Measurements from ENCODE around the gene CFAP221. TPM values are rescaled to one million over a fixed set of nuclear protein-coding genes. Genes with fewer than 3 reads are reported as not detected.
"Not testable (repeated sequence)": the region's sequence is repeated elsewhere in the genome, so short reads cannot be mapped to it uniquely, and the experiment has no call there.

The CFAP221 gene
- polyA plus RNA-seq, 5 donors, result 12.2 to 18.1 (median 13.4) TPM

GRCh38 chr2:119584469-119584868 lies 40.2 kb downstream of the CFAP221 start:
- no peak for DNase-seq

GRCh38 chr2:119586085-119586484 lies 41.8 kb downstream of the CFAP221 start:
- DNase-seq, result no peak

- DNase-seq, result no peak
These were observed 46.6 kb downstream of the CFAP221 start for GRCh38 chr2:119590873-119591272.

GRCh38 chr2:119591523-119591922 lies 47.3 kb downstream of the CFAP221 start:
- no peak for DNase-seq

- DNase-seq, result no peak
These were observed 48.2 kb downstream of the CFAP221 start for GRCh38 chr2:119592436-119592835.

GRCh38 chr2:119596638-119597037 lies 52.4 kb downstream of the CFAP221 start:
- DNase-seq, result no peak

GRCh38 chr2:119598596-119599263 lies 54.5 kb downstream of the CFAP221 start:
- peak in 1 of 2 donors; percentile 13 for DNase-seq

GRCh38 chr2:119599384-119599783 lies 55.1 kb downstream of the CFAP221 start:
- no peak for DNase-seq

GRCh38 chr2:119605096-119605495 lies 60.8 kb downstream of the CFAP221 start:
- no peak for DNase-seq

GRCh38 chr2:119606674-119607073 lies 62.4 kb downstream of the CFAP221 start:
- no peak for DNase-seq

GRCh38 chr2:119608553-119608952 lies 64.3 kb downstream of the CFAP221 start:
- no peak for DNase-seq

- no peak for DNase-seq
These were observed 65.1 kb downstream of the CFAP221 start for GRCh38 chr2:119609337-119609736.

- not testable (repeated sequence) for DNase-seq
These were observed 69.9 kb downstream of the CFAP221 start for GRCh38 chr2:119614140-119614539.

GRCh38 chr2:119616421-119616820 lies 72.2 kb downstream of the CFAP221 start:
- DNase-seq, result no peak

GRCh38 chr2:119617455-119617854 lies 73.2 kb downstream of the CFAP221 start:
- DNase-seq, result no peak

GRCh38 chr2:119618725-119619124 lies 74.5 kb downstream of the CFAP221 start:
- DNase-seq, result not testable (repeated sequence)

- DNase-seq, result no peak
These were observed 81.0 kb downstream of the CFAP221 start for GRCh38 chr2:119625226-119625625.

GRCh38 chr2:119629323-119629825 lies 85.1 kb downstream of the CFAP221 start:
- no peak for DNase-seq

- DNase-seq, result no peak
These were observed 85.9 kb downstream of the CFAP221 start for GRCh38 chr2:119630121-119630520.

GRCh38 chr2:119637371-119637770 lies 93.1 kb downstream of the CFAP221 start:
- DNase-seq, result no peak

- no peak for DNase-seq
These were observed 94.0 kb downstream of the CFAP221 start for GRCh38 chr2:119638246-119638645.

GRCh38 chr2:119638685-119639554 lies 94.7 kb downstream of the CFAP221 start:
- peak; percentile 64 to 73 for DNase-seq

Measured in right lung (tissue), 5 donors.